Stomach (tissue), 9 donors: ENCODE results near the gene ACVRL1. TPM values are rescaled to one million over a fixed set of nuclear protein-coding genes. Genes with fewer than 3 reads are reported as not detected.

Source experiments
- DNase-seq, 2 donors: peaks; one replicate each; pipeline versions ENCODE4 v3.0.0 to v3.0.0-alpha.2; 2013 to 2019
- H3K27ac ChIP-seq, 5 donors: fragments of 200-600 bp in 4 of 5; sonication (generic) in 4 of 5; one replicate each; pipeline ENCODE4 v1.5.1; 2013 to 2019; ENCODE audit warnings: mild to moderate bottlenecking in 1 of 5, moderate library complexity in 1 of 5
- H3K27me3 ChIP-seq, 3 donors: fragments of 200-600 bp; sonication (generic); one replicate each; pipeline ENCODE4 v1.5.1; 2017 to 2019; ENCODE audit warnings: mixed run types in 1 of 3
- H3K36me3 ChIP-seq, 4 donors: fragments of 200-600 bp; sonication (generic); 1 replicate in 3 of 4; 2 replicates in 1 of 4; pipeline ENCODE4 v1.5.1; 2016 to 2019
- H3K4me1 ChIP-seq, 4 donors: fragments of 200-600 bp; sonication (generic); one replicate each; pipeline ENCODE4 v1.5.1; 2016 to 2019
- H3K4me3 ChIP-seq, 4 donors: fragments of 200-600 bp; sonication (generic) in 3 of 4; one replicate each; pipeline ENCODE4 v1.5.1; 2016 to 2019; ENCODE audit warnings: mild to moderate bottlenecking in 1 of 4
- H3K9me3 ChIP-seq, 4 donors: fragments of 200-600 bp; sonication (generic); one replicate each; pipeline ENCODE4 v1.5.1; 2016 to 2019
- EP300 ChIP-seq: sonication (generic); formaldehyde crosslinking; IDR thresholded peaks from one replicate; pipeline ENCODE4 v1.6.1; 2017; ENCODE audit warnings: antibody characterized with exemption
- POLR2A ChIP-seq, 4 donors: fragments of 450-650 bp; IDR thresholded peaks; one replicate each; pipeline ENCODE4 v1.6.1; 2016; ENCODE audit warnings: antibody characterized with exemption in 4 of 4, control low read depth in 2 of 4, mild to moderate bottlenecking in 1 of 4, moderate library complexity in 1 of 4
- POLR2AphosphoS5 ChIP-seq, 3 donors: sonication (generic); formaldehyde crosslinking; IDR thresholded peaks; one replicate each; pipeline ENCODE4 v1.6.1; 2016; ENCODE audit warnings: antibody characterized with exemption in 3 of 3
- WGBS, 5 donors: extraction: QIAGEN DNeasy Blood & Tissue Kit in 3 of 5; methylation state at CpG; one replicate each; pipeline versions ENCODE4 v1.1.5 to v1.1.7; 2013 to 2018; 5-methylcytosine and 5-hydroxymethylcytosine counted together
- intact Hi-C: fragments of 100-400 bp; cut with DNase I; formaldehyde crosslinking; loops from one replicate; pipeline ENCODE4 v1.15.1; 2023; ENCODE audit warnings: low total_unique reads
- polyA plus RNA-seq, 3 donors: library from polyadenylated mRNA; stranded (reverse); fragments of 200-250 nt; gene quantifications; one replicate each; pipeline ENCODE4 v1.2.3, GENCODE V29; 2013
- total RNA-seq, 5 donors: library from RNA; depleted of rRNA; stranded (reverse); fragments of >200 nt; gene quantifications; one replicate each; pipeline versions ENCODE4 v1.1.0 to v1.2.3, GENCODE V29; 2014 to 2016
- TF ChIP-seq, protein P1 (sequence below), 7 experiments: fragments of 450-650 bp in 4 of 7; fragments of 200-600 bp in 3 of 7; sonication (generic) in 3 of 7; IDR thresholded peaks; one replicate each; pipeline ENCODE4 v1.5.1; 2016 to 2019; ENCODE audit warnings: antibody characterized with exemption in 7 of 7, control low read depth in 2 of 7, mild to moderate bottlenecking in 1 of 7
- donor health status: healthy with polysubstance abuse.
- donor health status: Bipolar disorder and iron deficiency.
- donor health status: healthy.

The ACVRL1 gene
- total and polyA plus RNA-seq, 8 donors, result 11.0 to 117 (median 45.4) TPM

DNA sequence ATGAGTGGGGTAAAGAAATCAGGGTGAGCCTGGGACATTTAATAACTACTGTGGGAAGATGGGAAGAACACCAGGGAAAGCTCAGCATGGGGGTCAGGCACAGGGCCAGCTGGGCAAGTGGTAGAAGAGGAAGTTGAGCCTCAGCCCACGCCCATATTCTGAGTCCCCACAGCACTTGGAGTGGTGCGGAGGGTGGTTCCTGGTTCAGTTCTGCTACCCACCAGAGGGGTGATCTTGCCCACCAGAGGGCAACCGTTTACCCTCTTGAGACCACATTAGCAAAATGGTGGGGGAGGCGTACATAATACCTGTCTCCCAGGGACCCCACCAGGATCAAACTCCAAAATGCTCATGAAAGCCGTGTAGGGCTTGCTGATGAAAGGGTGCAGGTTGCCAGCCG, 36.2 kb upstream of the ACVRL1 start:
- no peak for DNase-seq
- Histone ChIP-seq H3K9me3 (no peaks in the 10 kb centered on the region), H3K4me3 (no peak overlapping the region), H3K27me3 (peaks cover 0 to 75% (median 21%) of the 10 kb centered on the region in 3 donors), H3K27ac (no peak overlapping the region), H3K36me3 (no peaks in the 10 kb centered on the region), H3K4me1 (peaks cover 9 to 17% (median 13%) of the 10 kb centered on the region in 4 donors)
- no peak for TF ChIP-seq POLR2AphosphoS5 (IDR thresholded peaks at IDR 0.05)
- intact Hi-C loops, result no loop called here
- WGBS, 5 donors, result 71 to 81% (median 75%) methylated on average over 6 of the region's 6 CpGs

DNA sequence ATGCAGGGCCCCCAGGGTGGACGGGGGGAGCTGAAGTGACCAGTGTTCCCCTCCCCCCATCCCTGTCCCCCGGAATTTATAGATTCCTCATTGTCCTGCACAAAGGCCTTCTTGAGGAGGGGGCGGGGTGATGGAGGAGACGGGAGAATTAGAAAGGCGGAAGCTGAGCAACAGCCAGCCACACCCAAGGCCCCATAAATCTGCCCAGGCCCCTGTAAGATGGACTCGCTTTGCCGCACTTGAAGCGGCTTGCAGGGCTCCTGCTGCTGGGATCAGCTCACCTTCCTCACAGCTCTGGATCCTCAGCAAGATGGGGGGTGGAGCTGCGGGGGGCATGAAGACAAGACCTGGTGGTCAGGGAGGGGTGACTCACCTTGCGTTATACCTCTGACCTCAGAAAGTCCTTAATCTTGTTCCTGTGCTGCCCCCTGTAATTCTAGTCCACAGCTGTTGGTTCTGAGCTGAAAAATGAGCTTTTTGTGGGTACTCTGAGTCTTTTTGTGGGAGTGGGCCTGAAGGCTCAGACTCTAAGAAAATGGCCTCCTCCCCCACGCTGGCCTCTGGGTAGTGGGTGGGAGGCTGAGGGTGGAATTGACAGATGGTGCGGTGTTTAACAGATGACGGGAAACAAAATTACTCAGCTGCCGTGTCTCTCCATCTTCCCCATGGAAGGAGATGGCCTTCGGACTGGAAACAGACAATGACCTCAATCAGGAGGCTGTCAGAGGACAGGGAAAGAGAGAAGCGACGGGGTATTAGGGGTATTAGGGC, 35.2 kb upstream of the ACVRL1 start:
- Histone ChIP-seq H3K4me1 (peaks cover 9 to 17% (median 13%) of the 10 kb centered on the region in 4 donors), H3K27me3 (peaks cover 0 to 72% (median 21%) of the 10 kb centered on the region in 3 donors), H3K4me3 (no peak overlapping the region), H3K9me3 (no peaks in the 10 kb centered on the region), H3K36me3 (no peaks in the 10 kb centered on the region), H3K27ac (no peak overlapping the region)
- no peak for DNase-seq
- WGBS, 5 donors, result 74 to 85% (median 79%) methylated on average over 17 of the region's 17 CpGs
- intact Hi-C loops, result no loop called here
- TF ChIP-seq POLR2A (IDR thresholded peaks at IDR 0.05), result no peak
- no peak for TF ChIP-seq POLR2AphosphoS5 (IDR thresholded peaks at IDR 0.05)
- TF ChIP-seq, protein P1, sequence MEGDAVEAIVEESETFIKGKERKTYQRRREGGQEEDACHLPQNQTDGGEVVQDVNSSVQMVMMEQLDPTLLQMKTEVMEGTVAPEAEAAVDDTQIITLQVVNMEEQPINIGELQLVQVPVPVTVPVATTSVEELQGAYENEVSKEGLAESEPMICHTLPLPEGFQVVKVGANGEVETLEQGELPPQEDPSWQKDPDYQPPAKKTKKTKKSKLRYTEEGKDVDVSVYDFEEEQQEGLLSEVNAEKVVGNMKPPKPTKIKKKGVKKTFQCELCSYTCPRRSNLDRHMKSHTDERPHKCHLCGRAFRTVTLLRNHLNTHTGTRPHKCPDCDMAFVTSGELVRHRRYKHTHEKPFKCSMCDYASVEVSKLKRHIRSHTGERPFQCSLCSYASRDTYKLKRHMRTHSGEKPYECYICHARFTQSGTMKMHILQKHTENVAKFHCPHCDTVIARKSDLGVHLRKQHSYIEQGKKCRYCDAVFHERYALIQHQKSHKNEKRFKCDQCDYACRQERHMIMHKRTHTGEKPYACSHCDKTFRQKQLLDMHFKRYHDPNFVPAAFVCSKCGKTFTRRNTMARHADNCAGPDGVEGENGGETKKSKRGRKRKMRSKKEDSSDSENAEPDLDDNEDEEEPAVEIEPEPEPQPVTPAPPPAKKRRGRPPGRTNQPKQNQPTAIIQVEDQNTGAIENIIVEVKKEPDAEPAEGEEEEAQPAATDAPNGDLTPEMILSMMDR (IDR thresholded peaks at IDR 0.05), result no peak
- TF ChIP-seq EP300, result no peak

DNA sequence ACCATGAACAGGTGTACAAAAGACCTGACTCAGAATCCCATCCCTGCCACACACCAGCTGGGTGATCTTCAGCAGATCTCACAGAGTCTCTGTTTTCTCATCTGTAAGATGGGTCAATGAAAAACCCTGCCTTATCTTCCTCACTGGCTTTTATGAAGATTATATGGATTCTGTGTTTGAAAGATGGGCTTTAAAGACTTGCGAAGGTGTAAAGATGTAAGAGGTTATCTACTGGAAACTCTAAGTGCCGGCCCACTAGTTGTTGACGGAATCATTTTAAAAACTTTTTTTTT, 34.7 kb upstream of the ACVRL1 start:
- TF ChIP-seq POLR2AphosphoS5 (IDR thresholded peaks at IDR 0.05), result no peak
- TF ChIP-seq, protein P1 (IDR thresholded peaks at IDR 0.05), result no peak
- TF ChIP-seq EP300, result no peak
- no peak for TF ChIP-seq POLR2A (IDR thresholded peaks at IDR 0.05)
- DNase-seq, result no peak
- Histone ChIP-seq H3K4me3 (no peak overlapping the region), H3K27me3 (peaks cover 0 to 71% (median 21%) of the 10 kb centered on the region in 3 donors), H3K4me1 (peaks cover 9 to 17% (median 13%) of the 10 kb centered on the region in 4 donors), H3K36me3 (no peaks in the 10 kb centered on the region), H3K27ac (no peak overlapping the region), H3K9me3 (no peaks in the 10 kb centered on the region)
- 85 to 90% (median 87%) methylated on average over 3 of the region's 3 CpGs for WGBS, 5 donors
- intact Hi-C loops, result no loop called here

DNA sequence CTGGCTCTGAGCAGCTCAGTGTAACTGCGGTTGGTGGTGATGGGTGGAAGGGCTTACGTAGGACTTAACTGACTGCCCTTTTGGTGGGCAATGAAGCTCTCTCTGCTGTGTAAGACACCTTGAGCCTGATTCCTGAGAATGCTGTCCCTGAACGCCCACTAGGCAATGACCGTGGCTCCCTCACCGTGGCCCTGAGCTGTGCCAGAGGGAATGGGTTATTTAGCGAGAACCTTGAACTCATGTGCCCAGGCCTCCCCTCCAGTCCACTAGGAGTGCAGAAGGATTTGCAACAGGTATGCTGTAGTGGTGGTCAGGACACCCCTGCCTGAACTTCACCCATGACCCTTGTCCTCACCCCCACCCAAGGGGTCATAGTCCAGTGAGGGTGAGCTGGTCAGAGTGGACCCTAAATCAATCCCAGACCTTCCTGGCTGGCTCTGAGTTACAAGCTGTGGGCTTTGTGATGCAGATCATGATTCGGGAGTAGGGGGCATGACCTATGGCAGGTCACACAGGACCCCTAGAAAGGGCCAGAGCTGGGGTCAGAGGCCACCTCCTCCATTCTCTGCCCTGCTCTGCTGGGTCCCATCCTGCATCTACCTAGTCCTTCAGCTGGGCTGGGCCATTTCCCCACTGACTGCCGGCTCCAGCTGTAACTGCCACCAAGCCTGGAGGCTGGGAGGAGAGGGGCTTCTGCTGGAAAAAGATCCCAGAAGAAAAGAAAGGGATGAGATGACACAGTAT, 33.9 kb upstream of the ACVRL1 start:
- H3K27ac ChIP-seq, result no peak overlapping the region
- peaks cover 0 to 63% (median 16%) of the 10 kb centered on the region in 3 donors for H3K27me3 ChIP-seq
- H3K4me1 ChIP-seq, result peaks cover 9 to 17% (median 12%) of the 10 kb centered on the region in 4 donors
- 70 to 84% (median 78%) methylated on average over 8 of the region's 8 CpGs for WGBS, 5 donors
- TF ChIP-seq POLR2AphosphoS5 (IDR thresholded peaks at IDR 0.05) (no peak), POLR2A (IDR thresholded peaks at IDR 0.05) (no peak), EP300 (no peak)
- TF ChIP-seq, protein P1 (IDR thresholded peaks at IDR 0.05), result no peak
- DNase-seq, result no peak
- H3K36me3 ChIP-seq, result no peaks in the 10 kb centered on the region
- H3K9me3 ChIP-seq, result no peaks in the 10 kb centered on the region
- no peak overlapping the region for H3K4me3 ChIP-seq
- intact Hi-C loops, result no loop called here
